Measurements from ENCODE around the gene SUSD3. TPM values are rescaled to one million over a fixed set of nuclear protein-coding genes. Genes with fewer than 3 reads are reported as not detected.

The SUSD3 gene
- total and polyA plus RNA-seq, 10 of the 15 experiments (the other 5 are each of a cell fraction or from before 2014, with no cell fraction given) = 2.5 to 92.0 (median 31.1) TPM

DNA sequence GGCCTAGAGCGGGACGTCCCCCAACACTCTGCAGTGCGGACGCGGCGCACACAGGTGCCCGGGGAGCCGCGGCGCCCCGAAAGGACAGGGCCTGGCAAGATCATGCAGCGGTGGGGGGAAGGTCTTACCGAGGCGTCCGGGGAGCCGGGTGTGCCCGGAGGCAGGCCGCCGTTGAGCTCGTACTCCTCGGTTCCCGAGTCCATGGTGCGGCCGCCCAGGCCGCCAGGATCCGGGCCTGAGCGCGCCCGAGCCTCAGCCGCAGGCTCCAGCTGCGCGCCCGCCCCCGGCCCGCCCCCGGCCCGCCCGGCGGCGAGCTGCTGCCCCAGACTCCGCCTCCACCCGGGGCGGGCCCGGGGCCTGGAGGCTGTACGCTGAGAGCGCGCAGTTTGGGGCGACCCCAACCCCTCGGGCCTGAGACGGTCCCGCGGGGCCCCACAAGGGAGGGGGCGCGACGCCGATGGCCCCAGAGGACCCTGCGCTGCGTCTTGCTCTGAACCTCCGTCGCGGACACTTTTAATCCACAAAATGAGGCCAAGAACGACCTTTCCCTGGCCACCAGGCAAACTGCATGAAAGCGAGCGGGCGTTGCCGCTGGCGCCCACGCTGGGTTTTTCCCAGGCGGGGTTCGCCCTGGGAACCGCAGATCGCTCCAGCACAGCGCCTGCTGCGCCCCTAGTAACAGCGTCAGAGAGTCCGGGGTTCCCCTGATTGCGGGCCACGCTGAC, 75.7 kb downstream of the SUSD3 start, which contains the start of gene NINJ1 (continued):
- TF ChIP-seq, protein P1, sequence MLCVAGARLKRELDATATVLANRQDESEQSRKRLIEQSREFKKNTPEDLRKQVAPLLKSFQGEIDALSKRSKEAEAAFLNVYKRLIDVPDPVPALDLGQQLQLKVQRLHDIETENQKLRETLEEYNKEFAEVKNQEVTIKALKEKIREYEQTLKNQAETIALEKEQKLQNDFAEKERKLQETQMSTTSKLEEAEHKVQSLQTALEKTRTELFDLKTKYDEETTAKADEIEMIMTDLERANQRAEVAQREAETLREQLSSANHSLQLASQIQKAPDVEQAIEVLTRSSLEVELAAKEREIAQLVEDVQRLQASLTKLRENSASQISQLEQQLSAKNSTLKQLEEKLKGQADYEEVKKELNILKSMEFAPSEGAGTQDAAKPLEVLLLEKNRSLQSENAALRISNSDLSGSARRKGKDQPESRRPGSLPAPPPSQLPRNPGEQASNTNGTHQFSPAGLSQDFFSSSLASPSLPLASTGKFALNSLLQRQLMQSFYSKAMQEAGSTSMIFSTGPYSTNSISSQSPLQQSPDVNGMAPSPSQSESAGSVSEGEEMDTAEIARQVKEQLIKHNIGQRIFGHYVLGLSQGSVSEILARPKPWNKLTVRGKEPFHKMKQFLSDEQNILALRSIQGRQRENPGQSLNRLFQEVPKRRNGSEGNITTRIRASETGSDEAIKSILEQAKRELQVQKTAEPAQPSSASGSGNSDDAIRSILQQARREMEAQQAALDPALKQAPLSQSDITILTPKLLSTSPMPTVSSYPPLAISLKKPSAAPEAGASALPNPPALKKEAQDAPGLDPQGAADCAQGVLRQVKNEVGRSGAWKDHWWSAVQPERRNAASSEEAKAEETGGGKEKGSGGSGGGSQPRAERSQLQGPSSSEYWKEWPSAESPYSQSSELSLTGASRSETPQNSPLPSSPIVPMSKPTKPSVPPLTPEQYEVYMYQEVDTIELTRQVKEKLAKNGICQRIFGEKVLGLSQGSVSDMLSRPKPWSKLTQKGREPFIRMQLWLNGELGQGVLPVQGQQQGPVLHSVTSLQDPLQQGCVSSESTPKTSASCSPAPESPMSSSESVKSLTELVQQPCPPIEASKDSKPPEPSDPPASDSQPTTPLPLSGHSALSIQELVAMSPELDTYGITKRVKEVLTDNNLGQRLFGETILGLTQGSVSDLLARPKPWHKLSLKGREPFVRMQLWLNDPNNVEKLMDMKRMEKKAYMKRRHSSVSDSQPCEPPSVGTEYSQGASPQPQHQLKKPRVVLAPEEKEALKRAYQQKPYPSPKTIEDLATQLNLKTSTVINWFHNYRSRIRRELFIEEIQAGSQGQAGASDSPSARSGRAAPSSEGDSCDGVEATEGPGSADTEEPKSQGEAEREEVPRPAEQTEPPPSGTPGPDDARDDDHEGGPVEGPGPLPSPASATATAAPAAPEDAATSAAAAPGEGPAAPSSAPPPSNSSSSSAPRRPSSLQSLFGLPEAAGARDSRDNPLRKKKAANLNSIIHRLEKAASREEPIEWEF (IDR thresholded peaks at IDR 0.05; ENCODE audit: insufficient replicate concordance, low read depth, low read length) = no peak
- TF ChIP-seq CBX3 (IDR thresholded peaks at IDR 0.05; ENCODE audit: borderline replicate concordance, low read depth) (no peak), ESRRA (IDR thresholded peaks at IDR 0.05; ENCODE audit: low read length) (no peak), RBBP5 (conservative IDR thresholded peaks at IDR 0.05) (0 out of 2 replicates have a peak, but pooled peaks have one; percentile 41), POU2F2 (IDR thresholded peaks at IDR 0.05; ENCODE audit: borderline replicate concordance, low read depth, low read length) (peak; percentile 60; the same call in 2 of the 3 replicates), BCLAF1 (IDR thresholded peaks at IDR 0.05) (no peak), RAD51 (IDR thresholded peaks at IDR 0.05) (no peak), FOXM1 (IDR thresholded peaks at IDR 0.05; ENCODE audit: low read depth, low read length) (no peak), CBX5 (IDR thresholded peaks at IDR 0.05; ENCODE audit: low read depth) (no peak; the same call in 1 of the 2 replicates), NFYA (IDR thresholded peaks at IDR 0.05; ENCODE audit: borderline replicate concordance, low read depth, low read length) (no peak), SRF (IDR thresholded peaks at IDR 0.05; ENCODE audit: low read depth in 2 of 2, low read length in 2 of 2) (no peak), TARDBP (IDR thresholded peaks at IDR 0.05; ENCODE audit: borderline replicate concordance) (no peak), STAT3 (IDR thresholded peaks at IDR 0.05; ENCODE audit: low read depth, low read length) (no peak), CHD2 (IDR thresholded peaks at IDR 0.05; ENCODE audit: borderline replicate concordance, low read depth, low read length) (peak; percentile 64), ZNF217 (IDR thresholded peaks at IDR 0.05) (no peak), NFIC (IDR thresholded peaks at IDR 0.05; ENCODE audit: low read depth, low read length) (no peak; the same call in 1 of the 2 replicates)
- TF ChIP-seq, protein P2, sequence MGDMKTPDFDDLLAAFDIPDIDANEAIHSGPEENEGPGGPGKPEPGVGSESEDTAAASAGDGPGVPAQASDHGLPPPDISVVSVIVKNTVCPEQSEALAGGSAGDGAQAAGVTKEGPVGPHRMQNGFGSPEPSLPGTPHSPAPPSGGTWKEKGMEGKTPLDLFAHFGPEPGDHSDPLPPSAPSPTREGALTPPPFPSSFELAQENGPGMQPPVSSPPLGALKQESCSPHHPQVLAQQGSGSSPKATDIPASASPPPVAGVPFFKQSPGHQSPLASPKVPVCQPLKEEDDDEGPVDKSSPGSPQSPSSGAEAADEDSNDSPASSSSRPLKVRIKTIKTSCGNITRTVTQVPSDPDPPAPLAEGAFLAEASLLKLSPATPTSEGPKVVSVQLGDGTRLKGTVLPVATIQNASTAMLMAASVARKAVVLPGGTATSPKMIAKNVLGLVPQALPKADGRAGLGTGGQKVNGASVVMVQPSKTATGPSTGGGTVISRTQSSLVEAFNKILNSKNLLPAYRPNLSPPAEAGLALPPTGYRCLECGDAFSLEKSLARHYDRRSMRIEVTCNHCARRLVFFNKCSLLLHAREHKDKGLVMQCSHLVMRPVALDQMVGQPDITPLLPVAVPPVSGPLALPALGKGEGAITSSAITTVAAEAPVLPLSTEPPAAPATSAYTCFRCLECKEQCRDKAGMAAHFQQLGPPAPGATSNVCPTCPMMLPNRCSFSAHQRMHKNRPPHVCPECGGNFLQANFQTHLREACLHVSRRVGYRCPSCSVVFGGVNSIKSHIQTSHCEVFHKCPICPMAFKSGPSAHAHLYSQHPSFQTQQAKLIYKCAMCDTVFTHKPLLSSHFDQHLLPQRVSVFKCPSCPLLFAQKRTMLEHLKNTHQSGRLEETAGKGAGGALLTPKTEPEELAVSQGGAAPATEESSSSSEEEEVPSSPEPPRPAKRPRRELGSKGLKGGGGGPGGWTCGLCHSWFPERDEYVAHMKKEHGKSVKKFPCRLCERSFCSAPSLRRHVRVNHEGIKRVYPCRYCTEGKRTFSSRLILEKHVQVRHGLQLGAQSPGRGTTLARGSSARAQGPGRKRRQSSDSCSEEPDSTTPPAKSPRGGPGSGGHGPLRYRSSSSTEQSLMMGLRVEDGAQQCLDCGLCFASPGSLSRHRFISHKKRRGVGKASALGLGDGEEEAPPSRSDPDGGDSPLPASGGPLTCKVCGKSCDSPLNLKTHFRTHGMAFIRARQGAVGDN (IDR thresholded peaks at IDR 0.05) = no peak
